Measurements from ENCODE around the gene GRHPR.
A peak's percentile ranks its signal among the peaks of the same experiment; 100 is the strongest.
"Not testable (repeated sequence)": the region's sequence is repeated elsewhere in the genome, so short reads cannot be mapped to it uniquely, and the experiment has no call there.

GRHPR gene

GRCh38 chr9:37422289-37423104 is at the start of gene GRHPR:
TSS of gene GRHPR (plus strand) at chr9:37422696. CDS start at chr9:37422751, 55 bp downstream.
- DNase-seq: peak; percentile 43

GRCh38 chr9:37372839-37373238 is 49.7 kb upstream of the GRHPR start:
- DNase-seq: no peak

DNA sequence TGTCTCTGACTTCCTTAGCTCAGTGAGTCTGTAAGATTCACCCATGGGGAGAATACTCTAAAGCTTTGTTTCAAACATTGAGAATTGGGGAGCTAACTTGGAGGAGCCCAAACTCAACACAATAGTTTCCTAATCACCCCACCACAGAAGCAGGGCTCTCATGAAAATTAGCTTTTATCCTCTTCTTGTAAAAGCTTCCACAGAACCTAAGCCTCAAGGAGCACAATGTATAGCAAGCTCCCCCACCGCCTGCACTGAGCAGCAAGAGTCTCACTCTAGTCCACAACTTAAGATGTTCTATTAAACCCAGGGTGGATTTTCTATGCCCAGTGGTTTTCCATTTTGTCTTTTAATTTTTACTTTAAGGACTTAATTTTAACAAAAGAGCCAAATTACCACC is 48.9 kb upstream of the GRHPR start:
- no peak for DNase-seq

DNA sequence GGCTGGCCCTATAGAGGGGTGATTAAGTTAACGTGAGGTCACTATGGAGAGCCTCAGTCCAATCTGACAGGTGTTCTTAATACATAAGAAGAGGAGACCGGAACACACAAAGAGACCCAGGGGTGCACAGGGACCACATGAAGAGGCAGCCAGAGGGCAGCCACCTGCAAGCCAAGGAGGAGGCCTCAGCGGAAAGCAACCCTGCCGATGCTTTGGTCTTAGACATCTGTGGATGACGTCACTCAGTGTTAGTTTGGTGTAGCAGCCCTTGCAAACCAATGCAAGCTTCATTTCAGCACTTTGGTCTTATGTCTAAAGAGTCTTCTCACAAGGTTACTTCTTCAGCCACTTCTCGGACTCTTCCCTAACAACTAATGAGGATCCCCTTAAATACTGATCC is 47.6 kb upstream of the GRHPR start:
- no peak for DNase-seq

DNA sequence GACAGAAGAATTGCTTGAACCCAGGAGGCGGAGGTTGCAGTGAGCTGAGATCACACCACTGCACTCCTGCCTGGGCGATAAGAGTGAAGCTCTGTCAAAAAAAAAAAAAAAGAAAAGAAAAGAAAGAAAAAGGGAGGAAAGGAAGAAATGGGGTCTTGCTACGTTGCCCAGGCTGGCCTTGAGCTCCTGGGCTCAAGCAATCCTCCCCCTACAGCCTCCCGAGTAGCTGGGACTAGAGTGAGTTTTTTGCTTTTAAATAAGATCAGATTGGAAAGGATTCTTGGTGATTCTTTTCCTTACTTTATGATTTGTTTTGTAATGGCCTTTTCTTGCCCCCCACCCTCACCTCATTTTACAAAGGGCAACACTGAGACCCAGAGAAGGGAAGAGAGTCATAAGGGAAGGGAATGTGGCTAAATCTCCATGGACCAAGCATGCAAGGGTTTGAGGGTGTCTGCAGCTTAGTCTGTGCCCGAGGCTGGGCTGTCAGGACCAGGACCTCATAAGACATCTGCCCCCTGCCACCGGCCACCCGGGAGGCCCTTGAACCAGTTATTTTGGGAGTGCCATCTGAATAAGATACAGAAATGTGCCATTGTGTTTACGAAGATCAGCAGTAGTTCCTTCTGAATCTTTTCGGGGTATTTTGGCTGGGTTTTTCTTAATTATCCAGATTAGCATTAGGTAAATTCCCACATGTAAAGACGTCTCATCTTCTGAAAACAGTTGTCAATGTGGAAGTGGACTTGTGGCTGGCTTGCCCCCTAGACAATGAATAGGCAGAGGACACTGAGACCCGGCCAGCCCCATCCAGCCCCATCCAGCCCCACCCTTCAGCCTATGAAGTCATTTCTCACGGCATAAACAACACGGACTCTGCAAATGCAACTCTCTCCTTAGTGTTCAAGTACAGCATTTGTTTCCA is 44.5 kb upstream of the GRHPR start:
- DNase-seq: no peak

- no peak for DNase-seq
Measured at GRCh38 chr9:37378613-37379004, 43.9 kb upstream of the GRHPR start.

DNA sequence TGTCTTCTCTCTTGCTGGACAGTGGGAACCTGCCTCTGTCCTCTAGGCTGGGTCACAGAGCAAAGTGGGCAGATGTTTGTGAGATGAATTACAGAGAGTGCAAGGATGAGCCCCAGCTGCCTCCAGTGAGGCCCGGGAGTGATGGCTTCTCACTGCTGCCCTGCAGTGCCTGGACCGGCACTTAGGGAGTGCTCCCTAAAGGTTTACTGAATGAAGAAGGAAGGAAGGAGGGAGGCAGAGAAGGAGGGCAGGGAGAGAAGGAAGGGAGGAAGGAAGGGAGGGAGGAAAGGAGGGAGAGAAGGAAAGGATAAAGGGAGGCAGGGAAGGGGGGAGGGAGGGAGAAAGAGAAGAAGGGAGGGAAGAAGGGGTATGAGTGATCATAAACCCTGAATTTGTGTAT is 42.7 kb upstream of the GRHPR start:
- no peak for DNase-seq

- no peak for DNase-seq
Measured at GRCh38 chr9:37380570-37380969, 41.9 kb upstream of the GRHPR start.

DNA sequence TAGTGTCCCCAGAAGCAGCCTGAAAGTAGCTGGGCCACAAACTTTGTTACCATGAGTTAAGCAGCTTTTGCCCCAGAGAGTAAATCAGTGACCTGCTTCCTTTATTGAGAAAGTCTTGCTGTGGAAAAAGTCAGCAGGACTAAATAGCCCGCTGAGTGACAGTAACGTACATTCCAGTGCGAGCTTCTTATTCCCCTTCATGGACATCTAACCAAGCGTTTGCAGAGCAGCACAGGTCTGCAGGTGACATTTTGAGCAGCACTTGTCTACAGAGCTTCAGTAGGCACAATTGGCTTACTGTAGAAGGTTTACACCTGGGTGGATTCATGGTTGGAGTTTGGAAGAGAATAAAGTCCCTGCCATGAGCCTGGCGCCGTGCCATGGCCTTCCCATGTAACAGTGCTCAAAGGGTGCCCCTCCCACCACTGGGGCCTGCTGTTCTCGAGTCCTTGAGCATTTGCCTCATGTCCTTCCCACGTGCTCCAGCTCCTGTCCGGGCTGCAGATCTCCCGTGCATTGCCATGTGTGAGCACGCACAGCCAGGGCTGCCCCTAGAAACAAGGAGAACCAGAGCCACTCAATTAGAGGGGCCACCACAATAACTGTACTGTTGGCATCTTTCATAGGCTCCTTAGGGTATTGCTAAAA is 41.3 kb upstream of the GRHPR start:
- no peak for DNase-seq

DNA sequence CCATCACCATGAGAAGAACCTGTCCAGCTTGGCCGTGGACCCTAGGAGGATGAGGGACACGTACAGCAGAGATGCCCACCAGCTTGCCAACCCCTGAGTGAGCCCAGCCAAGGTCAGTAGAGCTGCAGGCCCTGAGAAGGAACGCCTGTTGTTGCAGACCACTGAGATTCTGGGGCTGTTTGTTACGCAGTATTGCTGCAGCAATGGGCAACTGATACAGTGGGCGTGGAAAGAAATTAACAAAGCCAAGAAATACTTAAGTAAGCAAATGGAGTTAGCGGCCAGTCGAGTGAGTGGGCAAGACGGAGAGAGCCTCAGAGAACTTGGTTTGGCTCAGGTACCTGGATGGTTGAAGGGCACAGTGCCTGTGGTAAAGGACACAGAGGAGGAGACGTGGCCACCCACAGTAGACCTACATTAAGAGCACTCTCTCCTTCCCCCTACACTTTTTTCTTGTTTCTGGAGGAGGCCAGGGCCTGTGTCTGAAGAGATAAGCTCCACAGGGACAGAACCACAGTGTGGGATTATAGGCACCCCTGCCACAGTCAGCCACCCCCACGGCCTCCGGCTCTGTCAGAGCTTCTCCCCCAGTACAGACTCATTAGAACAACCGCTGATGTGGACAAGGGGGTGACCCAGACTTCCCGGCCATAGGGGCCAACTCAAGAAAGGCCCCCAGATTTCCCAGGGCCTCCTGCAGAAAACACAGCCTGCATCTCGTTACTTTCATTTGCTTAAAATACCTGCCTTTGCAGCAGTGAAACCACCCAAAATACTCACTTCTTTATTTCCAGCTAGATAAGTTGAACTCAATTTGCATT is 40.1 kb upstream of the GRHPR start:
- DNase-seq: no peak

- DNase-seq: no peak
Measured at GRCh38 chr9:37382982-37383357, 39.5 kb upstream of the GRHPR start.

GRCh38 chr9:37383393-37383792 is 39.1 kb upstream of the GRHPR start:
- DNase-seq: no peak

DNA sequence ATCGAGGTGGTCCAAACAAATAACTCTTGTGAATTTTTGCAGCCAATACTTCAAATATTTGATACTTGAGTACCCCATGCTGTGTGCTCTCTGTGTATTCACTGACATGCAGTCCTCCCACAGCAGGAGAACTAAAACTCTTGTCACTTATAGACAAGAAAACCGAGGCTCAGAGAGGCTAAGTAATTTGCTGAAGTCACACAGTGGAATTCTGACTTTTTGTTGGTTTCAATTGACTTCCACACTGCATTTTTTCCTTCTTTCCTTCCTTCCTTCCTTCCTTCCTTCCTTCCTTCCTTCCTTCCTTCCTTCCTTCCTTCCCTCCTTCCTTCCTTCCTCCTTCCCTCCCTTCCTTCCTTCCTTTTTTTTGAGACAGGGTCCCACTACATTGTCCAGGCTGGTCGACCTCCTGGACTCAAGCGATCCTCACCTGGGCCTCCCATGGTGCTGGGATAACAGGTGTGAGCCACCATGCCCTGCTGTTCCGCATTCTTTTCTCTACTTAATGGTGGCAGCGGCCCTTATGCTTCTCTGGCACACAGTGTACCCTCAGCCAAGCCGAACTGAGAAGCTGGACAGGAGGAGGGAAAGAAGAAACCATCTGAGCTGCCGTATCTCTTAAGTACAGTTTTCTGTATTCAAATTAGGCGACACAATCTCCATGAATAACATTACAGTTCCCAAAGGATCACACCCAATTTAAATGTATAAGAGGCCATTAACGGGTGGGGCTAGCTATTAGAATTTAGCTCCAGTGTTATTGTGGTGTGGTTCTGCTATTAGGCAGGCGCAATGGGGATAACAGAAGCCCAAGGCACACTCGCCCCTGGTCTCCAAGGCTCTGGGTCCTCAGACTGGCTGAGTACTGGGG is 38.4 kb upstream of the GRHPR start:
- no peak for DNase-seq

DNA sequence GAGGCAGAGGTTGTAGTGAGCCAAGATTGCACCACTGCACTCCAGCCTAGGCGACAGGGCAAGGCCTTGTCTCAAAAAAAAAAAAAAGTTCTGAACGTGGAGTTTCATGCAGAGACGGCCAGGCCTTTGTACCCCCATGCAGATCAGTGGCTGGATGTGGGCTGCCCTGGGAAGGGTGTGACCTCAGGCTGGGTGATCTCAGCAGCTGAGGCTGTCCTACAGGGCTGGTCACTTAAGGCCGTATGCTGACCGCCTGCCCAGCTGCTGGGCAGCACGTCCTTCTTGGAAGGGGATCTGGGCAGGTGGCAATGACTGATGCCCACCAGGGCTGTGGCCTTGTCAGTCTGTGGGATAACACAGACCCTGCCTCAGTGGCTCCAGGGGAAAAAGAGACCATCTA is 37.2 kb upstream of the GRHPR start:
- DNase-seq: no peak

GRCh38 chr9:37386988-37387387 is 35.5 kb upstream of the GRHPR start:
- peak; percentile 26 for DNase-seq

DNA sequence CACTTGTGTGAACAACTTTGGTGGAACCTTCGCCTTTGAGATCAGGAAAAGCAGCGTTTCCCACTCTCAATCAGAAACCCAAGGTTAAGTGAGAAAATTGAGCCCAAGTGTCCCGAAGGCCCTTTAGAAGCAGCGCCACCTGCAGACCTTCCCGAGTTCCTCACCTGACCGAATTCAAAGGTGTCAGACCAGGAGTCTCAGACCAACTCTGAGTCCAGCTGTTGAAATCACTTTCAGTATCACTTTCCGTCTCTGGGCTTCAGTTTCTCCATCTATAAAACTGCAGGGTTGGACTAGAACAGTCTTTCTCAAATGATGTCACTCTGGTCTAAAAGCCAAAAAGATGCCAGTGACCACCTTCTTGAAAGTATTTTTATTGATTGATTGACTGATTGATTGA is 31.7 kb upstream of the GRHPR start:
- no peak for DNase-seq

DNA sequence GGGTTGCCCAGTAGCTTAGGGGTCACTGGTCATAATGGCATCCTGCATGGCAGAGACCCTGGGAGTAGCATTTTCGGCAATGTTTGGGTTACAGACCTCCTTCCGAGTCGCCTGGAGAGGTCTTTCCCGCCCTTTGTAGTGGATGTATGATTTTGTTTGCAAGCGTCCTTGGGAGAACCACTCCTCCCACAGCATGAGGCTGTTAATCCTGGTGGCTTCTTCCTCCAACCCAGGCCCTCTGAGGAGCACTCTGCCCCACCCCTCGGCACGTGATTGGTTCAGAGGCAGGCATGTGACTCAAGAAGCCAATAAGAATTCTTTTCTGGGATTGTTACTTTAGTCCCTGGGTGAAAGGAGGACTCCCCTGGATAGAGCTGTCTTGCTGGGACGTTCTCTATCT is 30.2 kb upstream of the GRHPR start:
- no peak for DNase-seq

GRCh38 chr9:37395229-37395628 is 27.3 kb upstream of the GRHPR start:
- DNase-seq: no peak

DNA sequence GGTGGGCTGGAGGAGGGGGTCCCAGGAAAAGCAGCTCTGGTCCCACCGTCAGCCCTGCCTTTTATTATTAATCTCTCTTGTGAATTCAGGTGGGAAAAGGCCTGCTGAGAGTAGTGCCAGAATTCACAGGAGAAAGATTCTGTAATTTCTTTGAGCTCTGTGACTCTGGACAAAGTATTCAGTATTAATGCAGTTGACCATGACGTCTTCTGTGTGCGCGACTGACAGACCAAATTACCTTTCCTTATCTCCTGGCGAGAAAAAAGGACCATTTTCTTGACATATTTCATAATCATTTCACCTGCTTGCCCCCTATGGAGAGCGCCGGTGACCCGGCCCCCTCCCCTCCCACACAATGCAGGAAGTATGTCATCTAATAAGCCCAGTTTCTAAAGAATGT is 26.8 kb upstream of the GRHPR start:
- DNase-seq: no peak

DNA sequence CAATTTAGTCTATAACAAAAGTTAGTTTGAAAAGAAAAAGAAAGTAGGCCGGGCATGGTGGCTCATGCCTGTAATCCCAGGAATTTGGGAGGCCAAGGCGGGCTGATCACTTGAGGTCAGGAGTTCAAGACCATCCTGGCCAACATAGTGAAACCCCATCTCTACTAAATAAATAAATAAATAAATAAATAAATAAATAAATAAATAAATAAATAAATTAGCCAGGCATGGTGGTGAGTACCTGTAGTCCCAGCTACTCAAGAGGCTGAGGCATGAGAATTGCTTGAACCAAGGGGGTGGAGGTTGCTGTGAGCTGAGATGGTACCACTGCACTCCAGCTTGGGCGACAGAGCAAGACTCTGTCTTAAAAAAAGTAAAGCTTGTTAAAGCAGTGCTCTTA is 24.5 kb upstream of the GRHPR start:
- DNase-seq: not testable (repeated sequence)

GRCh38 chr9:37398464-37399025 is 24.0 kb upstream of the GRHPR start:
- no peak for DNase-seq

All from NCI-H1694 treated with DMSO at 0.1 percent for 48 hours (cell line).